Gastrocnemius medialis (tissue), 4 donors: ENCODE data around the gene CENPC. TPM values are rescaled to one million over a fixed set of nuclear protein-coding genes. Genes with fewer than 3 reads are reported as not detected.
"Not testable (repeated sequence)": the region's sequence is repeated elsewhere in the genome, so short reads cannot be mapped to it uniquely, and the experiment has no call there.

ENCODE experiments used
- ATAC-seq, 2 donors: fragments of 150-250 bp; one replicate each; pipeline ENCODE4 v1.9.1; 2016
- DNase-seq, 2 donors: peaks; one replicate each; pipeline ENCODE4 v3.0.0-alpha.2; 2019
- H3K27ac ChIP-seq, 4 donors: fragments of 200-600 bp; sonication (generic); 1 replicate in 1 of 4; 2 replicates in 3 of 4; pipeline ENCODE4 v1.5.1; 2016 to 2018; ENCODE audit warnings: mild to moderate bottlenecking in 2 of 4, moderate library complexity in 1 of 4
- H3K27me3 ChIP-seq, 3 donors: fragments of 200-600 bp; sonication (generic) in 2 of 3; 1 replicate in 1 of 3; 2 replicates in 2 of 3; pipeline versions ENCODE4 v1.5.1 to v1.6.0; 2016 to 2019; ENCODE audit warnings: mild to moderate bottlenecking in 1 of 3, moderate library complexity in 1 of 3
- H3K36me3 ChIP-seq, 2 donors: fragments of 200-600 bp; sonication (generic) in 1 of 2; one replicate each; pipeline ENCODE4 v1.5.1; 2017 to 2018
- H3K4me1 ChIP-seq, 2 donors: fragments of 200-600 bp; sonication (generic) in 1 of 2; one replicate each; pipeline ENCODE4 v1.5.1; 2016 to 2017; ENCODE audit warnings: mild to moderate bottlenecking in 2 of 2
- H3K4me3 ChIP-seq, 4 donors: fragments of 200-600 bp; sonication (generic) in 3 of 4; 1 replicate in 1 of 4; 2 replicates in 3 of 4; pipeline ENCODE4 v1.5.1; 2016 to 2019; ENCODE audit warnings: mild to moderate bottlenecking in 2 of 4
- H3K9me3 ChIP-seq, 3 donors: fragments of 200-600 bp; sonication (generic) in 2 of 3; 1 replicate in 1 of 3; 2 replicates in 2 of 3; pipeline ENCODE4 v1.5.1; 2016 to 2019
- CTCF ChIP-seq, 5 experiments: fragments of 450-650 bp in 3 of 5; fragments of 200-600 bp in 2 of 5; sonication (generic) in 2 of 5; IDR thresholded peaks in 4 of 5; conservative IDR thresholded peaks in 1 of 5; 1 replicate in 4 of 5; 2 replicates in 1 of 5; pipeline ENCODE4 v1.5.1; 2016 to 2019; ENCODE audit warnings: antibody characterized with exemption in 5 of 5, mild to moderate bottlenecking in 3 of 5, moderate library complexity in 3 of 5
- POLR2A ChIP-seq, 2 donors: fragments of 450-650 bp; IDR thresholded peaks; one replicate each; pipeline ENCODE4 v1.6.1; 2017; ENCODE audit warnings: antibody characterized with exemption in 2 of 2, mild to moderate bottlenecking in 2 of 2, moderate library complexity in 2 of 2
- in situ Hi-C, 4 donors: fragments of 200-750 bp; cut with MboI; loops; one replicate each; pipeline versions ENCODE4 v1.15.0 to v1.8.0; 2017; ENCODE audit warnings: low sequenced_read_pairs in 4 of 4
- intact Hi-C: fragments of 100-400 bp; cut with DNase I; formaldehyde crosslinking; loops from one replicate; pipeline ENCODE4 v1.15.1; 2023; ENCODE audit warnings: low total_unique reads
- total RNA-seq, 4 donors: library from RNA; depleted of rRNA; stranded (reverse); fragments of >200 nt; gene quantifications; one replicate each; pipeline versions ENCODE4 v1.1.0 to v1.2.3, GENCODE V29; 2016

Gene CENPC
- total RNA-seq, 4 donors from 2014 or later = 2.4 to 10.4 (median 5.2) TPM

GRCh38 chr4:67555447-67555846, 10.1 kb upstream of the CENPC start:
- H3K36me3 ChIP-seq = no peaks in the 10 kb centered on the region
- no peaks in the 10 kb centered on the region for H3K4me1 ChIP-seq
- no peak for ATAC-seq
- H3K27me3 ChIP-seq = no peaks in the 10 kb centered on the region
- no peak for DNase-seq
- H3K9me3 ChIP-seq = no peaks in the 10 kb centered on the region
- TF ChIP-seq CTCF (IDR thresholded peaks at IDR 0.05 in 4 of 5, conservative IDR thresholded peaks at IDR 0.05 in 1 of 5) (no peak), POLR2A (IDR thresholded peaks at IDR 0.05) (no peak)
- H3K27ac ChIP-seq = no peak overlapping the region
- H3K4me3 ChIP-seq = no peak overlapping the region
- in situ Hi-C loops = no loop called here
- intact Hi-C loops = no loop called here

- Histone ChIP-seq H3K36me3 (no peaks in the 10 kb centered on the region), H3K27me3 (no peaks in the 10 kb centered on the region), H3K4me1 (no peaks in the 10 kb centered on the region), H3K9me3 (no peaks in the 10 kb centered on the region), H3K4me3 (no peak overlapping the region), H3K27ac (no peak overlapping the region)
- in situ Hi-C loops (no loop called here), intact Hi-C loops (no loop called here)
- DNase-seq (no peak), ATAC-seq (no peak)
- TF ChIP-seq POLR2A (IDR thresholded peaks at IDR 0.05) (no peak), CTCF (IDR thresholded peaks at IDR 0.05 in 4 of 5, conservative IDR thresholded peaks at IDR 0.05 in 1 of 5) (no peak)
Measured at GRCh38 chr4:67554096-67554495, 8.8 kb upstream of the CENPC start.

- H3K27ac ChIP-seq, in situ Hi-C loops, ATAC-seq, H3K4me3 ChIP-seq, H3K36me3 ChIP-seq, intact Hi-C loops, DNase-seq, H3K9me3 ChIP-seq, H3K27me3 ChIP-seq, H3K4me1 ChIP-seq: not testable (repeated sequence)
Measured at GRCh38 chr4:67552146-67552792, 7.0 kb upstream of the CENPC start.

GRCh38 chr4:67550857-67551256, 5.6 kb upstream of the CENPC start:
- ATAC-seq (no peak), DNase-seq (no peak)
- TF ChIP-seq CTCF (IDR thresholded peaks at IDR 0.05 in 4 of 5, conservative IDR thresholded peaks at IDR 0.05 in 1 of 5) (no peak), POLR2A (IDR thresholded peaks at IDR 0.05) (no peak)
- H3K9me3 ChIP-seq = no peaks in the 10 kb centered on the region
- no peak overlapping the region for H3K4me3 ChIP-seq
- H3K4me1 ChIP-seq = no peaks in the 10 kb centered on the region
- intact Hi-C loops = no loop called here
- no peaks in the 10 kb centered on the region for H3K36me3 ChIP-seq
- no peak overlapping the region for H3K27ac ChIP-seq
- in situ Hi-C loops = no loop called here
- no peaks in the 10 kb centered on the region for H3K27me3 ChIP-seq

- ATAC-seq = no peak
- intact Hi-C loops (no loop called here), in situ Hi-C loops (no loop called here)
- no peak for DNase-seq
- H3K27me3 ChIP-seq = no peaks in the 10 kb centered on the region
- TF ChIP-seq CTCF (IDR thresholded peaks at IDR 0.05 in 4 of 5, conservative IDR thresholded peaks at IDR 0.05 in 1 of 5) = no peak
- H3K4me1 ChIP-seq = no peaks in the 10 kb centered on the region
- H3K4me3 ChIP-seq = no peak overlapping the region
- H3K9me3 ChIP-seq = no peaks in the 10 kb centered on the region
- no peaks in the 10 kb centered on the region for H3K36me3 ChIP-seq
- no peak overlapping the region for H3K27ac ChIP-seq
Measured at GRCh38 chr4:67550451-67550850, 5.1 kb upstream of the CENPC start.
